Measurements from ENCODE around the gene INSYN2B.
"Not testable (repeated sequence)": the region's sequence is repeated elsewhere in the genome, so short reads cannot be mapped to it uniquely, and the experiment has no call there.

Gene INSYN2B

DNA sequence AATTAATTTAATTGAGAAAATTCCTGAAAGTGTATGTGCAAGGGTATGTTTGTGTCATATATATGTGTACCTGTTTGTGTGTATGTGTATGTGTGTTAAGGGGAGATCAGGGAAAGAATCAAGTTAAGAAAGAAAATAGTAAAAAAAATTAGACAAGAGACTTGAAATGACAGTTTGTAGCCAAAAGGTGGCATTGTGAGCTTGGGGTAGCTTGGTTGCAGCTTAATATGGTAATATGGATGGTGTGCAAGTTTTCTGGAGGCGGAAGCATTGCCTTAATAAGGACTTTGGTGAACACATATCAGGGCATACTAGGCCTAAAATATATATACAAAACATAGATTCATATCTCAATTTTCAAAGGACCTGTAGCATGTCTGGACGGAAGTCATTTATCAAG lies 129.9 kb downstream of the INSYN2B start:
- DNase-seq (ENCODE audit: low read depth in 2 of 2) = no peak

DNA sequence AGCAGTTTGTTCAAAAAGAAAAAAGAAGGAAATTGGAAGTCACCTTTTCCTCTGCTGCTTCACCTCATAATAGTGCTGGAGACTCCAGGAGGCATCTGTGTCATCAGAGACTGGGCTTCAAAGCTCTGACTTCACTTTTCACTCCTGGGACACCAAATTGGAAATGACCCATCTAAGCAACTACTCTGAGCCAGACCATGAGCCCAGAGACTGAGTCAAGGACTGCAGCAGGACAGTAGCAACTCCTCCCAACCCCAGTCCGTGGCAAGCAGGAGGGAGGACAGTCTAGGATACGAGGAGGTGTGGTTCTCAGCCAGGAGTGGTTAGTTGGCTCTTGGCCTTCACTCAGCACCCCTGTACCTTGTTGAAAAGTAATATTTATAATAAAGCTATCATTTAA lies 131.5 kb downstream of the INSYN2B start:
- DNase-seq (ENCODE audit: low read depth in 2 of 2) = no peak

DNA sequence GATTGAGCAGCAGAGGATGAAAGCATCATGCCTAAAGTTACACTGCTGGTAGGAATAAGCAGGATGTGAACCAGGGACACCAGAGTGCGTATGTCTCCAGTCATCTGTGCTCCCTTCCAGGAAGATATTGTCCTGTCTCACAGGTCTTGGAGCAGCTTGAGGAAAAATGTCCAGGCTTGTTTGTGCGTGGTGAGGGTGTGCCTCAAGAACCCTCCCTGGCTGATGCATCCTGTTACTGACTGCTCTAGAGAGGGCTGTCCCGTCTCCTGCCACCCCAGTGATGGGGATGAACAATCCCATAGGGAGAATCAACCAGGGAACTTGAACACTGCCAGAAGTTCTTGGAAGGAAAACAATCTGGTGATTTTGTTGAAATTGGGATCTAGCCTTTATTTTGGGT lies 132.0 kb downstream of the INSYN2B start:
- DNase-seq (ENCODE audit: low read depth in 2 of 2) = no peak

DNA sequence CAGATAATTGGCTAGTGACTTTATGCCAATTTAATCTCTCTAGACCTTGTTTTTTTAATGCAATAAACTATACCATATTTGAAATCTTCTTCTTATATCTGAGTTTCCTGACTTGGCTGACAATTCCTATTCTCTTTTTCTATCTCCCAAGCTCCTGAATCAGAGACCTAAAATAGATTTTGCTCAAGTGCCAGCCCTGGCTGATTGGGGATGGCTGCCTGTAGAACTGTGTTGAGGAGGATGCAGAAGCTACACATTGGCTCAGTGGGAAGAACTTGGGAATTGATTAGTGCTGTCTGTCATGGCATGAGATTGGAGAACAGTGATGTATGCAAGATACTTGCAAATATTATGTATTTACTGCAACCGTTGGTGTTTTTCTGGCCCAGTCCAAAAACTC lies 132.8 kb downstream of the INSYN2B start:
- DNase-seq (ENCODE audit: low read depth in 2 of 2) = no peak

DNA sequence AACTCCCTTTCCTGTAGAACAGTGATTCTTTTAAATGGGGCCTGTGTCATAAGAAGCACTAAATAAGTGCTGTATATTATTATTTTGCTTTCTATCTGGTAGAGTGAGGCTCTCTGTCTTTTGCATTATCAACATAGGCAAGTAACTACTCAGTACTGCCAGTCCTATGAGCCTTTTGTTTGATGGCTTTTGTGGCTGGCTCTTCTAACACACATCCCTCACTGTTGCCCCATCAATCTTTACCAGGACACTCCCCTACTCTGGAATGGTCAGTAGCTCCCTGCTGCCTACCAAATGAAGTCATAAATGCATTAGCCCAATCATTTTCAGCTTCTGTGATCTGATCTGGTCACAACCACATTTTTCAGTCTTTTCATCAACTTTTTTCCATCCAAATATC lies 137.6 kb downstream of the INSYN2B start:
- no peak for DNase-seq (ENCODE audit: low read depth in 2 of 2)

DNA sequence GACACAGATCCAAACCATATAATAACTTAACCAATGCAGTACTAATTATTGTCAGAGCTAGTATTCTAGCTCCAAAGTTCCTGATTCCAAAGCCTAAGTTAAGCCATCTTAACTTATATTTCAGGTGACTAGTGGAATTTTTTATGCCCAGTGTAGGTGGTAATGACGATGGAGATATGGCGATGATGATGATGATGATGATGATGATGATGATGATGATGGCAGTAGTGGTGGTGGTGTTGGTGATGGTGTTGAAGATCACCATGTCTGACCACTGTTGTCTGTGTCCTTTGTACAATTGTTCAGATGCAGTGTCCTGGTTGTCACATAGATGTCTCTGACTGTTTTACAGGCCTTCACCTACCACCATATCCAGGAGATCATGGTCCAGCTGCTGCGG lies 139.9 kb downstream of the INSYN2B start:
- no peak for DNase-seq (ENCODE audit: low read depth in 2 of 2)

DNA sequence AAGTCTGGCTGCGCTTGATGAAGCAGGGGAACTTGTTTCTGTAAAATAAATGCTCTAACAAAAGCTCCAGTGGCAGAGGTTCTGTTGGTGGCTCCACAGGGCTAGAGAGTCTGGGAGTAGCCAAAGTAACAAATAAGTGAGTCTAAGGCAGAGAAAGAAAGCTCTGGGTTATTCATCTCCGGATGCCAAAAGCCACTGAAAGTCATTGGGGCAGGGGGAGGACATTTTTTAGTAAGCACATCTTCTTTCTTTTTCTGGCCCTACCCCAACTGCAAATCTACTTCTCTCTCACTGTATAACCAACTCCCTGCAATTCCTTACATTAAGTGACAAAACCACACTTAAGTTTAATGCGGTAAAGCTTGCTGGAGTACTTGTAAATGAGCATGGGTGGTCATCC lies 141.6 kb downstream of the INSYN2B start:
- no peak for DNase-seq (ENCODE audit: low read depth in 2 of 2)

DNA sequence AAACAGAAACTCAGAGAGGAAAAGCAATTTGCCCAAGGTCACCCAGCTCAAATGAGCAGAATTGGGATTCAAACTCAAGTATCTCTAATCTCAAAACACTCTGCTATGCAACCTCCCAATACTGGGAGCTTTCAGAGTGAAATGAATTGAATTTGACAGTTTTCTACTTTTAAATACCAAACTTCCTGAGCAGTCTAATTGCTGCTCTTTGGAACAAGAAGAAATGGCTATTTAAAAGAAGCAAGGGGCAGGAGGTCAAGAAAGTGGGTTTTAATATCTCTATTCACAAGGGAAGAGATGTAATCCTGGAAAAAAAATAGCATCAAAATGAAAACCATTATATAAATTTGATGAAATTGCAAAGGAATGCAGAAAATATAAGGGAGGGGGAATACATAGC lies 142.6 kb downstream of the INSYN2B start:
- DNase-seq (ENCODE audit: low read depth in 2 of 2) = no peak

DNA sequence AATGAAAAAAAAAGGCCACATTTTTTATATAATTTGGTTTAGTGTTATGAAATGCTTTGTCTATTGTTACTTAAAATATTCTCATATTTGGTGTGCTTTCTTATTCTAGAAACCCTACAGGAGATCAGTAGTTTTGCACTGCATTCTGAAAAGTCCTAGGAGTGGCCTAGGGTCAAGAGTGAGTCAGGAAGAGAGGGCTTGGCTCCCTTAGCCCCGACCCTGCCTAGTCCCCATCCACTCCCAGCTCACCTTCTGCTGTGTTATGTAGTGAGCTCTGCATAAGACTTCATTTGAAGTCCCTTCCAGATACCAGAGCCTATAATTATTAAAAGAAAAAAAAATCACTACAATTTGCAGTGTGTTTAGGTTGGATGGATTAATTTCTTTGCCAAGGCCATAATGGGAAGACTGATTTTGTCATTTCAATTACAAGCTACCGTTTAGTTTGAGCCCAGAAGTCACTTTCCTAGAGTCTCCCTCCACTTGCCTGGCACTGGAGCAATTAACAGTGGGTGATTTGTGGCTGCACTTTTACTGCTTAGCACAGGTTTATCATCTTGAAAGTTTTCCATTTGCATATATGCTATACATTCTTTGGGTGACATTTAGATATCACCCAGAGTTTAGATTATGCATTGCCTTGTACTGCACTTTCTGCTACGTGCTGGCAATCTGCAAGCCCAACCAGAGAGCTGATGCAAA lies 143.3 kb downstream of the INSYN2B start:
- no peak for DNase-seq (ENCODE audit: low read depth in 2 of 2)

DNA sequence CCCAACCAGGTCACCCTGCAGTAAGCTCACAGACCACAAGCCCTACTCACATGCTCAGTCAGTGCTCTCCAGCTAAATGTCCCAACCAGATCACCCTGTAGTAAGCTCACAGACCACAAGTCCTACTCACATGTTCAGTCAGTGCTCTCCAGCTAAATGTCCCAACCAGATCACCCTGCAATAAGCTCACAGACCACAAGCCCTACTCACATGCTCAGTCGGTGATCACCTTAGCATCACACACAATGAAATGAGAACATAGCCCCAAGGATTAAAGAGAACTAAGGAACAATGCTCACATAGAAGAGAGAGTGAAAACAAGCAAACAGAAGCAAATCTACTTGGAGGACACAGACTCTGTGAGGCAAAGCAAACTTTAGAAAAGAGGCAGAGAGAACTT lies 145.8 kb downstream of the INSYN2B start:
- not testable (repeated sequence) for DNase-seq (ENCODE audit: low read depth in 2 of 2)

DNA sequence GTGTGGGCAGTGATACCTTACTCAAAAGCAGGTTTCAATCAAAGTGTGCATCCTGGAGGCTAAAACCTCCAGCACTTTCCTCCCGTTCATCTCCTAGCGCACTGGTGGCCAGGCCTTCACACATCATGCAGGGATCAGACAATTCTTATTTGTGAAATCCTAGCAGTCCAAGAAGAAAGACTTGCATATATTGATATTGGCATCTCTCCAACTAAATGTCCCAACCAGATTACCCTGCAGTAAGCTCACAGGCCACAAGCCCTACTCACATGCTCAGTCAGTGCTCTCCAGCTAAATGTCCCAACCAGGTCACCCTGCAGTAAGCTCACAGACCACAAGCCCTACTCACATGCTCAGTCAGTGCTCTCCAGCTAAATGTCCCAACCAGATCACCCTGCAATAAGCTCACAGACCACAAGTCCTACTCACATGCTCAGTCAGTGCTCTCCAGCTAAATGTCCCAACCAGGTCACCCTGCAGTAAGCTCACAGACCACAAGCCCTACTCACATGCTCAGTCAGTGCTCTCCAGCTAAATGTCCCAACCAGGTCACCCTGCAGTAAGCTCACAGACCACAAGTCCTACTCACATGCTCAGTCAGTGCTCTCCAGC lies 146.5 kb downstream of the INSYN2B start:
- not testable (repeated sequence) for DNase-seq (ENCODE audit: low read depth in 2 of 2)

DNA sequence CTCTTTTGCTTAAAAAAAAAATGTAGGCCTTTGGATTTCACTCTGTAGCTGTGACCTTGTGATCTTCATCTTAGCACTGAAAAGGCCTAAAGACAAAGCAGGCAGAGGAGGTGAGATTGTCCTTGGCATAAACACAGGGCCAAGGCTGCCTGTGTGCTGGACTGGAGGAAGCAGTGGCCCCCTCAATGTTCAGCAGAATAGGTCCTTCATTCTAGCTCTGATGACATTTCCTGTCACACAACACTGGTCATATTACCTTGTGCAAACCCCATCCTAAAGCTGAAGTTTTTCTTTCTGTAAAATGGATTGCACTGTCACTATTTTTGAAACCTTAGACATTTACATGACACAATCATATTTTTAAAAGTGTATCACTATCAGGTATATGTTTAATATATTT lies 147.4 kb downstream of the INSYN2B start:
- DNase-seq (ENCODE audit: low read depth in 2 of 2) = no peak

DNA sequence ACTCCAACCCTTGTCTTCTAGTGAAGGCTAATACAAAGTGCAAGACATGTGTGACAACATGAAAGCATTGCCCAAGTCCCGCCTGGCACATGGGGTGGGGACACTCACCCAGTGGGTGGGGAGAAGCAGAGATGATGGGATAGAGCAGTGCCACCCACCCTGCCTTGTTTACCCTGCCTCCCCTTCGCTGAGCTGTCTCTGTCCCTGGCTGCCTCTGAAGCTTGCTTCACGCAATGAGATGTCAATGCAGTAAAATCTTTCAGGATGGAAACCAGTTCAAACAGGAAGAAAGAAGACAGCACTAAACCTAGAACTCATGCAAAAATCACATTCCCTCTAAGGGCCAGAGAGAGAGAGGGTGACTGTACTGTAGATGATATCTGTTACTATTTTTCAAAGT lies 148.0 kb downstream of the INSYN2B start:
- DNase-seq (ENCODE audit: low read depth in 2 of 2) = no peak

DNA sequence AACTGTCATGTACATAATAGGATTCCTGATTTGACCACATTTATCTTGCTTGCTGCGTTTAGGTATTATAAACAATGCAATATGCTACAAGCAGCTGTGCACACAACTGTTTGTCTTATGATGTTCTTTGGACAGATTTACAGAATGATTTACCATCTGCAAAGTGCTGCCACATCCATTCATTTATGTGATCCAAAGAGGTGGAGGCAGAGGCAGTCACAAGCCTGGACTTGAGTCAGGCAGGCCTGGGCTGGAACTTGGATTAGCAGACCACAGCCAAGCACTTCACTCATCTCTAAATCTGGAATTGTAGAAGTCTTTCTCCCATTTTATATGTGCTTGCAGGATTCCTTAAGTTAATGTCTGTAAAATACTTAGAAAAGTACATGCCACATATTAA lies 149.0 kb downstream of the INSYN2B start:
- no peak for DNase-seq (ENCODE audit: low read depth in 2 of 2)

DNA sequence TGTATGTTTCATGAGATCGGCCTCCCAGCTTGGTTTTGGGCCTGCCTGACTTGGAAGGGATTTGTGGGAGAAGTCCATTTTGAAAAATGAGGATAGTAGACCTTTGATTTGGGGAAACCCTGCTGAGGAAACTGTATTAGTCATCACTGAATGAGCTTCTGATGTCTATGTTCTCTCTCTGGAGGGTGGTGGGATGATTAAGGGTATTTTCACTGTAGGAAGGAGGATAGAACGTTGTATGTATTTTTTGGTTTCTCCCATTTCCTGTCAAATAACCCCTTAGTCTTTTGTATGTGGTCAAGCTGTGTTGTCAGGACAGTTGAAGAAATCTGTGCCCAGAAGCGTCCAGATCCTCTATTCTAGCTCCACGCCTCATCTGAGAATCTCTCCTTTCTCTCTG lies 151.9 kb downstream of the INSYN2B start:
- DNase-seq (ENCODE audit: low read depth in 2 of 2) = no peak

DNA sequence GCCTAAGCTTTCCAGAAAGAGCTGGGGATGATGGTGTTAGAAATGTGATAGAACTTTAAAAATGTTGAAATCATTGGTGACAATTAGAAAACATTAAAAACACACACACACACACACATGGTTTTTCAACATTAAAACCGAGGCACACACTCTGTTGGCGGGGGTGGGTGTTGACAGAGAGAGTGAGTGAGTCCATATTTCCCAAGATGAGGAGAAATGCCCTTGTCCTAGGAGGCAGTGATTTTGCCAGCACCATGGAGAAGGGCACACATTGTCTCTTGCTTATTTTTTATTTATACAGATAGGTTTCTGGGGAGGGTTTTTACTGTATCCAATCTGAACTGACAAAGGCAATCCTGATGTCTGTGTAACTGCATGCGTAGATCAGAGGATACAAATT lies 152.5 kb downstream of the INSYN2B start:
- no peak for DNase-seq (ENCODE audit: low read depth in 2 of 2)

DNA sequence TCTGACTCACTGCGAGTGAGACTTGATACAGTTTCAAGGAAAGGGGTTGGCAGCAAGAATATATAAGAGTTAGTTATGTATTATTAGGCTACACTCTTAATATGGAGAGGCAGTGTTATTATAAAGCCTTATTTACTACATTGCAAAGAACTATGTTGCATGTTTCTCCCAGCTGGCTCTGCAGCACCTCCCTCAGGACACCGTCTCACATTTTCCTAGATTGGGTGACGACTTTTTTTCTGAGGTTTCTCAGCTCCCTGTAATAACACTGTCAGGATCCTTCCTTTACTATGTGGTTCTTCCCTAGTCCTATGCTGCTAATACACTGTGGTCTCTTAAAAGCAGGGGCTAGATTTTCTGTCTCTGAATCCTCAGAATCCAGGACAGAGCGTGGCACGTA lies 153.7 kb downstream of the INSYN2B start:
- no peak for DNase-seq (ENCODE audit: low read depth in 2 of 2)

DNA sequence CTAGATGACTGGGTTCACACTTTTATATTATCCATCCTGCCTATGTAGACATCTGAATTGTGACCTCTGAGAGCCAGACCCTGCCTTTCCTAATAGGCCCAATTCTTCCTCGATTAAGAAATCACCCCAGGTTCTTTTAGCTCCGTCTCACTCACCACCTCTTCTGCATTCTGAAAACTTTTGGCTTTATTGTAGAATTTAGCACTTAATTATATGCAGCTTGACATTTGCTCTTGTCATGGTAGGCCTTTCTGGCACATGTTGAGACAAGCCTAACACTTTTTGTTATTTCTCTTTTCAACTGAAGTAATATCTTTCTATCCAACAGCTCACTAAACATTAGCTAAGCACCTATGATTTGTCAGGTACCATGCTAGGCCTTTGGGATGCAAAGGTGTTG lies 163.3 kb downstream of the INSYN2B start:
- no peak for DNase-seq (ENCODE audit: low read depth in 2 of 2)

DNA sequence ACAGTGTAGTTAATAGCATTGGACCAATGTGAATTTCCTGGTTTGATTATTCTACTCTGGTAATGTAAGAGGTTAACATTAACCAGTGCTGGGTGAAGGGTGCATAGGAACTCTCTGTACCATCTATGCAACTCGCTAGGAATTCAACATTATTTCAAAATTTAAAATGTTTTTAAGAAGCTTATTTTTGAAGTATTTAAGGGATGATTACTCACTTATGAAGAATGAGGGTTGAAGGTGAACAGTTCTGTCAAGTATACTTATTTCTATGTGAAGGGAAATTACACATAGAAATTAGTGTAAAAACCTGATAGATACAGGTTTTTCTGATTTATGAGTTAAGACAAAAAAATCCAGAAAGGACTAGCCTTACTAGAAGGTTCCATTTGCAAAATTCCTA lies 165.8 kb downstream of the INSYN2B start:
- DNase-seq (ENCODE audit: low read depth in 2 of 2) = no peak
